PC-9 (cell line): Measurements from ENCODE around the gene CAPN9.

ENCODE experiments used
- CTCF ChIP-seq: fragments of 200-600 bp; sonication (generic); conservative IDR thresholded peaks from 2 replicates; pipeline ENCODE4 v1.6.1; 2017; ENCODE audit warnings: mixed run types, antibody characterized with exemption, mild to moderate bottlenecking, moderate library complexity
- EZH2 ChIP-seq: fragments of 200-600 bp; sonication (generic); IDR thresholded peaks from 2 replicates; pipeline ENCODE4 v1.8.0; 2017; ENCODE audit warnings: antibody characterized with exemption, low read depth

GRCh38 chr1:230713915-230714764 lies 33.0 kb upstream of the CAPN9 start, which contains the start of gene AGT:
- no peak for TF ChIP-seq CTCF
- no peak for TF ChIP-seq EZH2
